K562 (cell line): ENCODE data around the gene SLC8A1. TPM values are rescaled to one million over a fixed set of nuclear protein-coding genes. Genes with fewer than 3 reads are reported as not detected.

ENCODE experiments used
- ATAC-seq: fragments of 200-7000 bp; cut with Tn5 transposase; 3 replicates; pipeline ENCODE4 v1.9.1; 2020; ENCODE audit warnings: moderate library complexity
- BruUV-seq: library from RNA; stranded (reverse); fragments of 400-500 nt; replicated peaks from 2 replicates; lab custom pipeline; 2021; lab: Mats Ljungman, UMichigan
- CTCF ChIA-PET: fragments of 300-600 bp; formaldehyde crosslinking; extraction: SDS; loops from one replicate; lab custom pipeline; 2021; ENCODE audit warnings: low intra/inter-chr PET ratio; lab: Yijun Ruan, JAX
- POLR2A ChIA-PET: fragments of 300-600, 350-650 bp; sonication (Branson Sonifier 250); formaldehyde crosslinking; extraction: SDS; loops from one replicate; lab custom pipeline; 2021; ENCODE audit warnings: antibody characterized with exemption, inconsistent platforms; lab: Yijun Ruan, JAX
- DNase-seq, 4 experiments: peaks; one replicate each; pipeline versions ENCODE4 v3.0.0 to v3.0.0-alpha.2; 2011 to 2018; ENCODE audit warnings: low spot score in 3 of 4, mixed read lengths in 3 of 4; ENCODE audit errors: extremely low read depth in 1 of 4
- FAIRE-seq: peaks from 2 replicates; lab custom pipeline; 2011; peaks lifted over from hg19 to GRCh38; lab: Jason Lieb, UNC
- H2AFZ ChIP-seq: 2 replicates; pipeline ENCODE4 v1.6.0; 2011; ENCODE audit warnings: low read depth, low read length, control low read depth, inconsistent platforms
- H3K27ac ChIP-seq: fragments of 200-600 bp; 3 replicates; pipeline ENCODE4 v1.8.0; 2011; ENCODE audit warnings: low read depth, mild to moderate bottlenecking, control low read depth, inconsistent platforms, low read length, moderate library complexity, mixed read lengths; ENCODE audit errors: extremely low read depth
- H3K27me3 ChIP-seq, 2 experiments: fragments of 300-600 bp in 1 of 2; 2 replicates in 1 of 2; 3 replicates in 1 of 2; pipeline versions ENCODE4 v1.6.0 to v1.8.0; 2011; ENCODE audit warnings: inconsistent platforms in 2 of 2, low read length in 2 of 2, mild to moderate bottlenecking in 1 of 2, mixed read lengths in 1 of 2, moderate library complexity in 1 of 2; ENCODE audit not compliant: control insufficient read depth in 2 of 2, insufficient read depth in 2 of 2
- H3K36me3 ChIP-seq: fragments of 300-600 bp; 3 replicates; pipeline ENCODE4 v1.8.0; 2011; ENCODE audit warnings: mild to moderate bottlenecking, low read length, inconsistent platforms; ENCODE audit not compliant: control insufficient read depth, insufficient read depth
- H3K4me1 ChIP-seq, 2 experiments: fragments of 200-600 bp in 1 of 2; replicated peaks in 1 of 2; 2 replicates in 1 of 2; 3 replicates in 1 of 2; pipeline versions ENCODE4 v1.5.1 to v1.8.0; 2011; ENCODE audit warnings: inconsistent platforms in 2 of 2, low read length in 2 of 2, mild to moderate bottlenecking in 1 of 2, mixed read lengths in 1 of 2, moderate library complexity in 1 of 2; ENCODE audit not compliant: control insufficient read depth in 2 of 2, insufficient read depth in 2 of 2
- H3K4me2 ChIP-seq: 2 replicates; pipeline ENCODE4 v1.6.1; 2011; ENCODE audit warnings: low read length, control low read depth, inconsistent platforms, mixed read lengths; ENCODE audit not compliant: insufficient read depth
- H3K4me3 ChIP-seq: fragments of 200-600 bp; sonication (generic), shearing (Covaris generic); 2 replicates; pipeline ENCODE4 v1.5.1; 2016; ENCODE audit warnings: control low read depth, inconsistent platforms
- H3K79me2 ChIP-seq: fragments of 200-600 bp; 3 replicates; pipeline ENCODE4 v1.8.0; 2011; ENCODE audit warnings: low read length, inconsistent platforms; ENCODE audit not compliant: control insufficient read depth, insufficient read depth
- H3K9ac ChIP-seq, 2 experiments: 2 replicates each; pipeline versions ENCODE4 v1.6.0 to v1.6.1; 2011; ENCODE audit warnings: low read depth in 2 of 2, low read length in 2 of 2, control low read depth in 1 of 2, inconsistent platforms in 1 of 2, mild to moderate bottlenecking in 1 of 2, mixed read lengths in 1 of 2; ENCODE audit not compliant: insufficient read depth in 1 of 2
- H3K9me1 ChIP-seq: one replicate; pipeline ENCODE4 v1.6.0; 2011; ENCODE audit warnings: inconsistent platforms, mild to moderate bottlenecking, low read length, moderate library complexity; ENCODE audit not compliant: control insufficient read depth, insufficient read depth
- H3K9me3 ChIP-seq: replicated peaks from 2 replicates; pipeline ENCODE4 v1.5.1; 2011; ENCODE audit warnings: low read depth, low read length, inconsistent platforms; ENCODE audit not compliant: control insufficient read depth, insufficient read depth
- H4K20me1 ChIP-seq: replicated peaks from 2 replicates; pipeline ENCODE4 v1.6.1; 2011; ENCODE audit warnings: low read length, inconsistent platforms, mixed read lengths; ENCODE audit not compliant: control insufficient read depth, insufficient read depth
- FOXJ2 ChIP-seq: fragments of 200-800 bp; sonication (Bioruptor generic); IDR thresholded peaks from 2 replicates; pipeline ENCODE4 v1.6.1; 2016; ENCODE audit warnings: missing genetic modification characterization, missing compliant biosample characterization
- WGBS: fragments of 100-300 bp; shearing (Covaris generic); methylation state at CpG from one replicate; pipeline ENCODE4 v1.1.6; 2016; ENCODE audit warnings: low coverage, mixed read lengths; ENCODE audit not compliant: insufficient coverage; ENCODE audit errors: missing lambda C conversion rate; 5-methylcytosine and 5-hydroxymethylcytosine counted together
- in situ Hi-C: fragments of 300-500 bp; cut with MboI; formaldehyde crosslinking; loops from 4 replicates; pipeline ENCODE4 v1.15.0; 2018; ENCODE audit warnings: inconsistent platforms, mixed read lengths
- intact Hi-C: fragments of 100-400 bp; cut with micrococcal nuclease; formaldehyde crosslinking; loops from 2 replicates; pipeline ENCODE4 v1.14.2; 2022
- polyA plus RNA-seq, 8 experiments: library from polyadenylated mRNA; depleted of rRNA in 4 of 8; stranded (reverse) in 5 of 8; unstranded in 3 of 8; fragments of >200 nt; fragmentation: Nextera tagmentation in 2 of 8; fragmentation: Illumina TruSeq in 1 of 8; extraction: Ambion mirVana in 2 of 8; extraction: Trizol in 1 of 8; gene quantifications; 2 replicates each; pipeline versions ENCODE4 v1.2.1 to v1.2.3, GENCODE V29; 2011 to 2014; ENCODE audit warnings: inconsistent platforms in 1 of 8, missing spikeins in 1 of 8
- total RNA-seq, 7 experiments: library from RNA; depleted of rRNA in 6 of 7; stranded (reverse); fragments of >200 nt in 6 of 7; fragmentation: Illumina TruSeq in 2 of 7; extraction: Trizol in 2 of 7; gene quantifications; 2 replicates each; pipeline versions ENCODE4 v1.2.1 to v1.2.3, GENCODE V29; 2011 to 2021; ENCODE audit warnings: low replicate concordance in 1 of 7
- TF ChIP-seq, protein P1 (sequence below): fragments of 200-800 bp; sonication (Bioruptor generic); IDR thresholded peaks from 2 replicates; pipeline ENCODE4 v1.6.1; 2016; ENCODE audit warnings: missing genetic modification characterization, missing compliant biosample characterization
- TF ChIP-seq, protein P2 (sequence below): fragments of 450-650 bp; IDR thresholded peaks from 2 replicates; pipeline ENCODE4 v1.6.1; 2016; ENCODE audit warnings: antibody characterized with exemption

Gene SLC8A1
- total and polyA plus RNA-seq, 9 of the 15 experiments (the other 6 are each of a cell fraction or from before 2014, with no cell fraction given) = not detected

DNA sequence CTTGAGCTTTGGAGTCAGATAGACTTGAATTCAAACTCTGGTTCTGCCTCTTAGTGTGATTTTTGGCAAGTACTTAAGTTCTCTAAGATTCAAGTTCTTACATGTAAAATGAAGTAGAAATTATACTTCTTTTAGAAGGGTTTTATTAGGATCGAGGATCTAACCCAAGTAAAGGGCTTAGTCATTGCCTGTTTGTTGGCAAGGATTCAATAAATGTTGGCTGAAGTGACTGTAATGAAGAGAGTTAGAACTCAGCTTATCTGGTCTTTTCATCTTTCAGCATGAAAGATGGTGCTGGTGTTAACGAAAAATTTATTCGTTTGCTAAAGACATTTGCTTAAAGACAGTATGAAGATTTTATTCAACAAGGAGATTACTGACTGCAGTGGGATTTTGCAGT, 356.9 kb downstream of the SLC8A1 start (continued):
- TF ChIP-seq, protein P1, sequence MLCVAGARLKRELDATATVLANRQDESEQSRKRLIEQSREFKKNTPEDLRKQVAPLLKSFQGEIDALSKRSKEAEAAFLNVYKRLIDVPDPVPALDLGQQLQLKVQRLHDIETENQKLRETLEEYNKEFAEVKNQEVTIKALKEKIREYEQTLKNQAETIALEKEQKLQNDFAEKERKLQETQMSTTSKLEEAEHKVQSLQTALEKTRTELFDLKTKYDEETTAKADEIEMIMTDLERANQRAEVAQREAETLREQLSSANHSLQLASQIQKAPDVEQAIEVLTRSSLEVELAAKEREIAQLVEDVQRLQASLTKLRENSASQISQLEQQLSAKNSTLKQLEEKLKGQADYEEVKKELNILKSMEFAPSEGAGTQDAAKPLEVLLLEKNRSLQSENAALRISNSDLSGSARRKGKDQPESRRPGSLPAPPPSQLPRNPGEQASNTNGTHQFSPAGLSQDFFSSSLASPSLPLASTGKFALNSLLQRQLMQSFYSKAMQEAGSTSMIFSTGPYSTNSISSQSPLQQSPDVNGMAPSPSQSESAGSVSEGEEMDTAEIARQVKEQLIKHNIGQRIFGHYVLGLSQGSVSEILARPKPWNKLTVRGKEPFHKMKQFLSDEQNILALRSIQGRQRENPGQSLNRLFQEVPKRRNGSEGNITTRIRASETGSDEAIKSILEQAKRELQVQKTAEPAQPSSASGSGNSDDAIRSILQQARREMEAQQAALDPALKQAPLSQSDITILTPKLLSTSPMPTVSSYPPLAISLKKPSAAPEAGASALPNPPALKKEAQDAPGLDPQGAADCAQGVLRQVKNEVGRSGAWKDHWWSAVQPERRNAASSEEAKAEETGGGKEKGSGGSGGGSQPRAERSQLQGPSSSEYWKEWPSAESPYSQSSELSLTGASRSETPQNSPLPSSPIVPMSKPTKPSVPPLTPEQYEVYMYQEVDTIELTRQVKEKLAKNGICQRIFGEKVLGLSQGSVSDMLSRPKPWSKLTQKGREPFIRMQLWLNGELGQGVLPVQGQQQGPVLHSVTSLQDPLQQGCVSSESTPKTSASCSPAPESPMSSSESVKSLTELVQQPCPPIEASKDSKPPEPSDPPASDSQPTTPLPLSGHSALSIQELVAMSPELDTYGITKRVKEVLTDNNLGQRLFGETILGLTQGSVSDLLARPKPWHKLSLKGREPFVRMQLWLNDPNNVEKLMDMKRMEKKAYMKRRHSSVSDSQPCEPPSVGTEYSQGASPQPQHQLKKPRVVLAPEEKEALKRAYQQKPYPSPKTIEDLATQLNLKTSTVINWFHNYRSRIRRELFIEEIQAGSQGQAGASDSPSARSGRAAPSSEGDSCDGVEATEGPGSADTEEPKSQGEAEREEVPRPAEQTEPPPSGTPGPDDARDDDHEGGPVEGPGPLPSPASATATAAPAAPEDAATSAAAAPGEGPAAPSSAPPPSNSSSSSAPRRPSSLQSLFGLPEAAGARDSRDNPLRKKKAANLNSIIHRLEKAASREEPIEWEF (CRISPR knock-in tag) = no peak
- TF ChIP-seq FOXJ2 (tag) = no peak
- TF ChIP-seq, protein P2, sequence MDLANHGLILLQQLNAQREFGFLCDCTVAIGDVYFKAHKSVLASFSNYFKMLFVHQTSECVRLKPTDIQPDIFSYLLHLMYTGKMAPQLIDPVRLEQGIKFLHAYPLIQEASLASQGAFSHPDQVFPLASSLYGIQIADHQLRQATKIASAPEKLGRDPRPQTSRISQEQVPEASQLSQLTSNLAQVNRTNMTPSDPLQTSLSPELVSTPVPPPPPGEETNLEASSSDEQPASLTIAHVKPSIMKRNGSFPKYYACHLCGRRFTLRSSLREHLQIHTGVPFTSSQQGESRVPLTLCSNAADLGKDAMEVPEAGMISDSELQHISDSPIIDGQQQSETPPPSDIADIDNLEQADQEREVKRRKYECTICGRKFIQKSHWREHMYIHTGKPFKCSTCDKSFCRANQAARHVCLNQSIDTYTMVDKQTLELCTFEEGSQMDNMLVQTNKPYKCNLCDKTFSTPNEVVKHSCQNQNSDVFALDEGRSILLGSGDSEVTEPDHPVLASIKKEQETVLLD = no peak

DNA sequence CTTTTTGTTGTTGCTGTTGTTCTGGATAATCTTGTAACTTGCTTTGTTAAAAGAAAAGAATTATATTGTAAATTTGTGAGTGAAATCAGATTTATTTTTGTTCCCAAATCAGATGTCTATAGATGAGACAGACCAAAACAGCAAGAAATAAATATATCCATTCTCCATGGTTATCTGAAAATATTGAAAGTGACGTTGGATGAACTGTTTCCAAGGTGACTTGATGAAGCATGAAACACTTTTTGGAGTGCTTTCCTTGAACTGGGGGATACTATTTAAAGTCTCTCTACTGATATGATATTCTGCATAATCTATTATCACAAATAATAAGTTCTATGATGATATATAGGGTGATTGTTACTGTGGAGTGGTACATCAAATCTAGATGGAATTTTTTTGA, 357.4 kb downstream of the SLC8A1 start:
- no peaks in the 10 kb centered on the region for H3K79me2 ChIP-seq
- in situ Hi-C loops (no loop called here), intact Hi-C loops (no loop called here)
- ChIA-PET CTCF (no interaction called here), POLR2A (no interaction called here)
- H3K4me2 ChIP-seq = no peak overlapping the region
- H2AFZ ChIP-seq = no peak overlapping the region
- FAIRE-seq (no peak), DNase-seq (no peak), ATAC-seq (no peak)
- H3K4me1 ChIP-seq = no peaks in the 10 kb centered on the region
- H3K27me3 ChIP-seq = no peaks in the 10 kb centered on the region
- H3K27ac ChIP-seq = no peak overlapping the region
- no peaks in the 10 kb centered on the region for H3K9me3 ChIP-seq
- H3K36me3 ChIP-seq = no peaks in the 10 kb centered on the region
- no TSS peak for BruUV-seq
- H3K9me1 ChIP-seq = no peaks in the 10 kb centered on the region
- no peak overlapping the region for H3K4me3 ChIP-seq
- H4K20me1 ChIP-seq = no peaks in the 10 kb centered on the region
- 5% methylated on average over 1 of the region's 1 CpG for WGBS
- H3K9ac ChIP-seq = no peak overlapping the region
